ENCODE results near the gene NFATC4.

- TF ChIP-seq CTCF (conservative IDR thresholded peaks at IDR 0.05; ENCODE audit: low read depth, low read length): no peak
- no peak for TF ChIP-seq EZH2 (IDR thresholded peaks at IDR 0.05; ENCODE audit: low read length, unreplicated experiment)
Measured at GRCh38 chr14:24366413-24366720, 1.6 kb upstream of the NFATC4 start.
